ENCODE measurements around the gene GDF15.
"Not testable (repeated sequence)": the region's sequence is repeated elsewhere in the genome, so short reads cannot be mapped to it uniquely, and the experiment has no call there.

The GDF15 gene

GRCh38 chr19:18392926-18393325 lies 7.0 kb downstream of the GDF15 start:
- DNase-seq = no peak

GRCh38 chr19:18393836-18394235 lies 7.9 kb downstream of the GDF15 start:
- DNase-seq = no peak

- no peak for DNase-seq
Measured at GRCh38 chr19:18396471-18397241, 10.7 kb downstream of the GDF15 start.

- DNase-seq = no peak
Measured at GRCh38 chr19:18397242-18398202, 11.6 kb downstream of the GDF15 start, which contains the start of gene LRRC25. TSS of gene LRRC25 (minus strand) at chr19:18397622. CDS start at chr19:18396963, 659 bp downstream.

GRCh38 chr19:18399008-18399407 lies 13.1 kb downstream of the GDF15 start:
- no peak for DNase-seq

- DNase-seq = peak; percentile 16
Measured at GRCh38 chr19:18401580-18402112, 15.7 kb downstream of the GDF15 start.

GRCh38 chr19:18402455-18403248 lies 16.7 kb downstream of the GDF15 start:
- DNase-seq = not testable (repeated sequence)

GRCh38 chr19:18405754-18406153 lies 19.8 kb downstream of the GDF15 start:
- DNase-seq = not testable (repeated sequence)

GRCh38 chr19:18406749-18407148 lies 20.8 kb downstream of the GDF15 start:
- no peak for DNase-seq

GRCh38 chr19:18408053-18408476 lies 22.1 kb downstream of the GDF15 start:
- no peak for DNase-seq

GRCh38 chr19:18412610-18413239 lies 26.8 kb downstream of the GDF15 start:
- no peak for DNase-seq

GRCh38 chr19:18414504-18415177 lies 28.7 kb downstream of the GDF15 start:
- no peak for DNase-seq

- peak; percentile 83 for DNase-seq
Measured at GRCh38 chr19:18415178-18415867, 29.4 kb downstream of the GDF15 start.

GRCh38 chr19:18416778-18417249 lies 30.9 kb downstream of the GDF15 start:
- DNase-seq = peak; percentile 87

- DNase-seq = peak; percentile 83
Measured at GRCh38 chr19:18417250-18418028, 31.5 kb downstream of the GDF15 start.

- DNase-seq = no peak
Measured at GRCh38 chr19:18418029-18418482, 32.1 kb downstream of the GDF15 start.

GRCh38 chr19:18418483-18419194 lies 32.7 kb downstream of the GDF15 start:
- no peak for DNase-seq

GRCh38 chr19:18419195-18419698 lies 33.3 kb downstream of the GDF15 start, which contains the start of gene SSBP4:
TSS of gene SSBP4 (plus strand) at chr19:18419398. CDS start at chr19:18419649, 251 bp downstream.
- DNase-seq = peak; percentile 90

Measured in COR-L47 (cell line).